Small intestine (tissue), 7 donors: ENCODE data around the gene AFAP1. TPM values are rescaled to one million over a fixed set of nuclear protein-coding genes. Genes with fewer than 3 reads are reported as not detected.
"Not testable (repeated sequence)": the region's sequence is repeated elsewhere in the genome, so short reads cannot be mapped to it uniquely, and the experiment has no call there.

Source experiments
- DNase-seq, 2 donors: peaks; one replicate each; pipeline versions ENCODE4 v3.0.0 to v3.0.0-alpha.2; 2013
- FAIRE-seq: peaks from 2 replicates; lab custom pipeline; 2012; peaks lifted over from hg19 to GRCh38; lab: Jason Lieb, UNC
- H3K27ac ChIP-seq, 3 donors: one replicate each; pipeline ENCODE4 v1.5.1; 2013; ENCODE audit warnings: low read length in 2 of 3, mild to moderate bottlenecking in 2 of 3, control low read depth in 1 of 3, inconsistent platforms in 1 of 3, low read depth in 1 of 3, moderate library complexity in 1 of 3
- H3K27me3 ChIP-seq, 3 donors: one replicate each; pipeline ENCODE4 v1.6.1; 2013; ENCODE audit warnings: low read length in 3 of 3, inconsistent platforms in 1 of 3; ENCODE audit not compliant: control insufficient read depth in 3 of 3, insufficient read depth in 3 of 3
- H3K36me3 ChIP-seq, 3 donors: one replicate each; pipeline ENCODE4 v1.6.1; 2013; ENCODE audit warnings: low read length in 3 of 3, inconsistent platforms in 1 of 3, low read depth in 1 of 3, mild to moderate bottlenecking in 1 of 3, moderate library complexity in 1 of 3; ENCODE audit not compliant: control insufficient read depth in 3 of 3, insufficient read depth in 2 of 3
- H3K4me1 ChIP-seq, 3 donors: one replicate each; pipeline ENCODE4 v1.6.1; 2013; ENCODE audit warnings: low read length in 2 of 3, inconsistent platforms in 1 of 3, low read depth in 1 of 3, mild to moderate bottlenecking in 1 of 3, moderate library complexity in 1 of 3; ENCODE audit not compliant: control insufficient read depth in 3 of 3, insufficient read depth in 2 of 3
- H3K4me3 ChIP-seq, 3 donors: one replicate each; pipeline ENCODE4 v1.5.1; 2013; ENCODE audit warnings: low read length in 3 of 3, control low read depth in 1 of 3, inconsistent platforms in 1 of 3, low read depth in 1 of 3, mild to moderate bottlenecking in 1 of 3, moderate library complexity in 1 of 3
- H3K9me3 ChIP-seq, 2 donors: one replicate each; pipeline ENCODE4 v1.6.1; 2013; ENCODE audit warnings: low read depth in 1 of 2, low read length in 1 of 2; ENCODE audit not compliant: control insufficient read depth in 2 of 2, insufficient read depth in 1 of 2
- WGBS, 3 donors: extraction: QIAGEN DNeasy Blood & Tissue Kit; methylation state at CpG; one replicate each; pipeline ENCODE4 v1.1.7; 2013; 5-methylcytosine and 5-hydroxymethylcytosine counted together
- polyA plus RNA-seq, 4 donors: library from polyadenylated mRNA; stranded (reverse) in 3 of 4; unstranded in 1 of 4; fragments of 200-250 nt in 3 of 4; fragments of 120-200 nt in 1 of 4; gene quantifications; one replicate each; pipeline versions ENCODE4 v1.2.1 to v1.2.3, GENCODE V29; 2013
- donor health status: healthy with polysubstance abuse.
- donor health status: control.
- donor health status: control.
- donor health status: Bipolar disorder and iron deficiency.
- donor health status: healthy.

The AFAP1 gene
- polyA plus RNA-seq, 4 donors = 2.2 to 14.0 (median 6.7) TPM

DNA sequence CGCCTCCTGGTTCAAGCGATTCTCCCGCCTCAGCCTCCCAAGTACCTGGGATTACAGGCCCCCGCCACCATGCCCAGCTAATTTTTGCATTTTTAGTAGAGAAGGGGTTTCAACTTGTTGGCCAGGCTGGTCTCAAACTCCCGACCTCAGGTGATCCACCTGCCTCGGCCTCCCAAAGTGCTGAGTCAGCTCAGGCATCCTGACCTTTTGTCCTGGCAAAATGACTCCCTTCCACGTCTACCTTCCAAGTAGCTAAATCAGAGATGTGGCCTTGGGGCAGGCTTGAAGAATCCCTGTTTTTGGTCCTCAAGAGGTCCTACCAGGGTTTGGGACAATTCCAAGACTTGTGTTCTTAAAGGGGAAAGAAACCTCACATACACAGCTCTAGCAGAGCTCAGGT lies 12.8 kb downstream of the AFAP1 start:
- Histone ChIP-seq H3K4me1 (peaks cover 0 to 5% (median 3%) of the 10 kb centered on the region in 3 donors), H3K27me3 (no peaks in the 10 kb centered on the region), H3K27ac (no peak overlapping the region), H3K9me3 (peaks cover 0 to 4% of the 10 kb centered on the region in 2 donors), H3K4me3 (no peak overlapping the region), H3K36me3 (peaks cover 0 to 14% (median 0%) of the 10 kb centered on the region in 3 donors)
- FAIRE-seq = no peak
- WGBS, 3 donors = 71 to 85% (median 78%) methylated on average over 7 of the region's 7 CpGs
- DNase-seq = no peak

DNA sequence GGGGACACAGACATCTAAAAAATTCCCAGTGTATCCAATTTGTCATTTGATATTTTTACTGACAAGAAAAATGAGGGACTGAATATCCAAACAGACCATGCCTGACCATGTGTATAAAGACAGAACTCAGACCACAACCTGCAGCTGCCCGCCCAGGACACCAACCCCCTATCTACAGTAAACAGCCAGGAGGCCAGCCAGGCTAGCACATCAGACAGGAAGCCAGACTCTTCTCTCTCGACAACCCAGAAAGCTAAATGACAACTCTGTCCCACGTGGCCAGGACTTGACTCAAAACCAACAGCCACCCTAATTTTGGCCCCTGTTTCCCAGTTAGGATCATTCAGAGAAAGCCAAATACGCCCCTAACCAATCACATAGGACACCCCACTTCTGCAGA lies 15.1 kb downstream of the AFAP1 start:
- FAIRE-seq (no peak), DNase-seq (no peak)
- Histone ChIP-seq H3K27me3 (no peaks in the 10 kb centered on the region), H3K9me3 (peaks cover 0 to 4% of the 10 kb centered on the region in 2 donors), H3K4me3 (no peak overlapping the region), H3K36me3 (peaks cover 0 to 14% (median 0%) of the 10 kb centered on the region in 3 donors), H3K27ac (no peak overlapping the region), H3K4me1 (peaks cover 0 to 3% (median 0%) of the 10 kb centered on the region in 3 donors)
- 68 to 83% (median 75%) methylated on average over 4 of the region's 4 CpGs for WGBS, 3 donors

DNA sequence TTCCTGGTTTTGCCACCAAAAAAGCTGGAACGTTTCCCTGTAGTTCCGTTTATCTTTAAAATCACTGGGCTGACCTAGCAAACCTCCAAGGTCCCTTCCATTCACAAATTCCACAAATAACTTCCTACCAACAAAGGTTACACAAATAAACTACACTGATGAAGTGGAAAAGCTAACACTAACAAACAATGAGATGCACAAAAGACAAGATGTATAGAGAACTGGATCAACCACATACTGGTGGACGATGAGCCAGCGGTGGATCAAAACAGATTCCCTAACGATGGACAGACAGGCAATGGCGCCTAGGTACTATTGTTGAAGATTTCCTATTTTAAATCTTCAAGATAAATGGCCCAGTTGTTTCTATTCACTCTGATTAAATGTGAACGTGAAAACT lies 15.5 kb downstream of the AFAP1 start:
- no peaks in the 10 kb centered on the region for H3K4me1 ChIP-seq
- no peak for FAIRE-seq
- H3K27ac ChIP-seq = no peak overlapping the region
- no peaks in the 10 kb centered on the region for H3K27me3 ChIP-seq
- WGBS, 3 donors = 68 to 84% (median 74%) methylated on average over 7 of the region's 7 CpGs
- H3K36me3 ChIP-seq = peaks cover 0 to 11% (median 0%) of the 10 kb centered on the region in 3 donors
- DNase-seq = no peak
- peaks cover 0 to 4% of the 10 kb centered on the region in 2 donors for H3K9me3 ChIP-seq
- no peak overlapping the region for H3K4me3 ChIP-seq

DNA sequence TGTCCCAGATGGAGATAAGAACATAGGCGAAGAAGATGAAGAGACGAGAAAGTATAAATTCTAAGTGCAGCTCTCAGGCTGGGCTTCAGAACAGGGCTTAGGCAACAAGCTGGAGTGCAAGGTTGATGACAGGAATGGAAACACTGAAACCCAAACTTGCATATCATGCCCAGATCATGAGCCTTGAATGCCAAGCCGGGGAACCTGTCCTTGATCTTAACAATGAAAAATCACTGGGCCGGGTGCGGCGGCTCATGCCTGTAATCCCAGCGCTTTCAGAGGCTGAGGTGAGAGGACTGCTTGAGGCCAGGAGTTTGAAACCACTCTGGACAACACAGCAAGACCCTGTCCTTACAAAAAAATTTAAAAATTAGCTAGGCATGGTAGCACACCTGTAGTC lies 17.2 kb downstream of the AFAP1 start:
- Histone ChIP-seq H3K36me3 (peaks cover 0 to 5% (median 0%) of the 10 kb centered on the region in 3 donors), H3K4me3 (no peak overlapping the region), H3K4me1 (no peaks in the 10 kb centered on the region), H3K27ac (no peak overlapping the region), H3K27me3 (no peaks in the 10 kb centered on the region), H3K9me3 (peaks cover 0 to 4% of the 10 kb centered on the region in 2 donors)
- 90 to 95% (median 94%) methylated on average over 7 of the region's 7 CpGs for WGBS, 3 donors
- no peak for DNase-seq
- FAIRE-seq = no peak

DNA sequence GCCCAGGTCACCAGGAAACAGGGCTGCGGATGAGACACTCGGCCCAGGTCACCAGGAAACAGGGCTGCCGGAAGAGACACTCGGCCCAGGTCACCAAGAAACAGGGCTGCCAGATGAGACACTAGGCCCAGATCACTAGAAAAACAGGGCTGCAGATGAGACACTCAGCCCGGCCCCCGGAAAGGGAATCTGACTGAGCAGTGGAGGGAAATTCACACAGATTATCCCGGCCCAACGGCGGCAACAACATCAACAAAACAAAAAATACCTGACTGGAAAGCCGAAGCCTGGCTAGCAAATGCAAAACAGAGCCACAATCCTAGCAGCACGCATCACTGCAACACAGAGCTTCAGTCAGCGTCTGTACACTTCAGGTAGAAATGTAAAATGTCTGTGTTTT lies 20.7 kb downstream of the AFAP1 start:
- FAIRE-seq (no peak), DNase-seq (no peak)
- Histone ChIP-seq H3K4me1 (no peaks in the 10 kb centered on the region), H3K27ac (no peak overlapping the region), H3K36me3 (no peaks in the 10 kb centered on the region), H3K4me3 (no peak overlapping the region), H3K27me3 (no peaks in the 10 kb centered on the region), H3K9me3 (no peaks in the 10 kb centered on the region)
- 81 to 87% (median 85%) methylated on average over 12 of the region's 12 CpGs for WGBS, 3 donors

GRCh38 chr4:7918187-7918586 lies 21.5 kb downstream of the AFAP1 start:
- not testable (repeated sequence) for H3K4me1 ChIP-seq, H3K4me3 ChIP-seq, H3K36me3 ChIP-seq, H3K27ac ChIP-seq, H3K27me3 ChIP-seq, DNase-seq, H3K9me3 ChIP-seq, FAIRE-seq
- 79 to 89% (median 83%) methylated on average over 14 to 18 of the region's 18 CpGs for WGBS, 3 donors

- FAIRE-seq = no peak
- no peaks in the 10 kb centered on the region for H3K9me3 ChIP-seq
- 86 to 88% (median 88%) methylated on average over 6 of the region's 6 CpGs for WGBS, 3 donors
- H3K4me3 ChIP-seq = no peak overlapping the region
- DNase-seq = no peak
- no peaks in the 10 kb centered on the region for H3K4me1 ChIP-seq
- H3K27ac ChIP-seq = no peak overlapping the region
- no peaks in the 10 kb centered on the region for H3K36me3 ChIP-seq
- H3K27me3 ChIP-seq = no peaks in the 10 kb centered on the region
Observed at GRCh38 chr4:7917669-7918068, 22.0 kb downstream of the AFAP1 start.

DNA sequence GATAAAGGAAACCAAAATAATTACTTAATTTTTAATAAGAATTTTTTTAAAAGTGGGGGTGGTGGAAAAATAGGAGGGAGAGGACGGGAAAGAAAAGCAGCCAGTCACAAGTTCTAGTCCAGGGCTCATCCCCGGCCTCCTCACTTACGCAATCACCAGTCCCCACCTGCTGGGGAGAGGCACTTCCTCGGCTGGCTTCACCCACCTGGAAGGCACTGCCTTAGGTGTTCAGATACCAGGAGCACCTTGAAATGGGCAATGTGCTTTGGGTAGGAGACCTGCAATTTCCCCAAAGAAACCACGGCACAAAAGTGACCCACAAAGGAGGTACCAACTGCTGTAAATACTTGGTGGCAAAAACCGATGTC lies 23.8 kb downstream of the AFAP1 start:
- Histone ChIP-seq H3K9me3 (no peaks in the 10 kb centered on the region), H3K36me3 (peaks cover 0 to 2% (median 0%) of the 10 kb centered on the region in 3 donors), H3K4me3 (no peak overlapping the region), H3K4me1 (peaks cover 0 to 4% (median 0%) of the 10 kb centered on the region in 3 donors), H3K27ac (no peak overlapping the region), H3K27me3 (no peaks in the 10 kb centered on the region)
- FAIRE-seq (no peak), DNase-seq (no peak)
- 37 to 57% (median 41%) methylated on average over 6 of the region's 6 CpGs for WGBS, 3 donors

- 96 to 100% (median 100%) methylated on average over 1 of the region's 1 CpG for WGBS, 3 donors
- FAIRE-seq = no peak
- Histone ChIP-seq H3K27ac (no peak overlapping the region), H3K4me1 (peaks cover 0 to 9% (median 2%) of the 10 kb centered on the region in 3 donors), H3K27me3 (no peaks in the 10 kb centered on the region), H3K4me3 (no peak overlapping the region), H3K9me3 (no peaks in the 10 kb centered on the region), H3K36me3 (peaks cover 0 to 2% (median 0%) of the 10 kb centered on the region in 3 donors)
- no peak for DNase-seq
Observed at GRCh38 chr4:7912826-7913225, 26.8 kb downstream of the AFAP1 start.
